ENCODE results near the gene IL10.

The IL10 gene

DNA sequence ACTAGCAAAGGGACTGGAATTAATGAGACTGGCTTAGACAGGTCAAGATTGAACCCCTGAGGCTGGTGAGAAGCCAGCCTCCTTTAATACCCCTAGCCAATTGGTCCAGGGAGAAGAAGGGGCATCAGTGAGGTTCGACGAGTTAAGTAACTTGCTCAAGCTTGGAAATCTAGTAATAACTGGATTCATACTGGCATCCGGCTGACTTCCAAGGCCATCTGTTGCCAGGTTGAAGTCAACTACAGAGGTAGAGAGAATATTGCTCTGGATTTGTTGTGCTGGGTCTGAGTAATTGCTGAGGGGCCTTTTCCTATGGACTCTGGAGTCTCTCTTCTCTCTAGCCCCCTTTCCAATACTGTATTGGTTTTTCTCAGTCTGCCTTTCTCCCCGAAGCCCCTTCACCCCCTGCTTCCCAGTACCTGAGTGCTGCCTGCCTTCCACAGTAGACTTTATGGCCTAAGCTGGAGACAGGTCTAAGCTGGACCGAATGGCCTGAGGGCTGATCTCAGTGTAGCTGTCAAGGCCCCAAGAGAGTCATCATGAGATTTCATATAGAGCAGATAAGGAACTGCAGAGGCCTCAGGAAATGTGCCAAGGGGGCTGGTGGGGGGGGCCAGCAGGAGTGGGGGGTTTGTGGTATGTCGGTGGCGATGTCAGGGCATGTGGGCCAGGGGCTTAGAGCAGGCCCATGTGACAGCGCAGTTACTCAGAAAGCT lies 44.2 kb downstream of the IL10 start:
- Histone ChIP-seq H3K9ac (peak overlapping the region in 9 of 11 experiments; percentile 19 to 59 (median 42); a peak in 13 of 22 replicates), H3K4me3 (no peak overlapping the region), H3K27ac (peak overlapping the region in 10 of 11 experiments; percentile 3 to 64 (median 40); a peak in 17 of 22 replicates), H3K4me1 (peaks cover 85 to 100% (median 95%) of the 10 kb centered on the region in 10 experiments), H3K9me3 (replicated peaks in 1 of 11) (no peaks in the 10 kb centered on the region), H4K20me1 (peaks cover 69 to 100% (median 99%) of the 10 kb centered on the region in 11 experiments), H3K36me3 (peaks cover 44 to 76% (median 55%) of the 10 kb centered on the region in 11 experiments), H3K4me2 (peak overlapping the region; percentile 45 to 81 (median 69)), H3K27me3 (no peaks in the 10 kb centered on the region)
- TF ChIP-seq Cebpa-rat (IDR thresholded peaks at IDR 0.05), result no peak

GRCh38 chr1:206725109-206725963 lies 47.0 kb downstream of the IL10 start:
- peaks cover 15 to 57% (median 37%) of the 10 kb centered on the region in 11 experiments for H3K36me3 ChIP-seq
- 0 out of 22 replicates have a peak overlapping the region, but pooled peaks of 1 of the 11 experiments have one; percentile 7 for H3K9ac ChIP-seq
- TF ChIP-seq Cebpa-rat (IDR thresholded peaks at IDR 0.05), result no peak
- H3K4me2 ChIP-seq, result peak overlapping the region; percentile 57 to 83 (median 74)
- peaks cover 90 to 100% (median 99%) of the 10 kb centered on the region in 11 experiments for H4K20me1 ChIP-seq
- no peaks in the 10 kb centered on the region for H3K9me3 ChIP-seq (replicated peaks in 1 of 11)
- peaks cover 99 to 100% (median 100%) of the 10 kb centered on the region in 10 experiments for H3K4me1 ChIP-seq
- no peak overlapping the region for H3K4me3 ChIP-seq
- H3K27me3 ChIP-seq, result no peaks in the 10 kb centered on the region
- peak overlapping the region in 8 of 11 experiments; percentile 2 to 40 (median 28); a peak in 12 of 22 replicates for H3K27ac ChIP-seq

GRCh38 chr1:206723805-206724472 lies 48.4 kb downstream of the IL10 start:
- peaks cover 2 to 54% (median 28%) of the 10 kb centered on the region in 11 experiments; a peak in 20 of 22 replicates for H3K36me3 ChIP-seq
- peak in 2 of 11 experiments; percentile 10 to 34; a peak in 2 of 22 replicates for TF ChIP-seq Cebpa-rat (IDR thresholded peaks at IDR 0.05)
- H3K27me3 ChIP-seq, result no peaks in the 10 kb centered on the region
- peak overlapping the region in 6 of 11 experiments; percentile 10 to 55 (median 20); a peak in 8 of 22 replicates for H3K9ac ChIP-seq
- H3K4me2 ChIP-seq, result peak overlapping the region; percentile 57 to 83 (median 74)
- H3K4me1 ChIP-seq, result peaks cover 91 to 100% (median 100%) of the 10 kb centered on the region in 10 experiments
- no peaks in the 10 kb centered on the region for H3K9me3 ChIP-seq (replicated peaks in 1 of 11)
- peaks cover 76 to 100% (median 99%) of the 10 kb centered on the region in 11 experiments for H4K20me1 ChIP-seq
- H3K4me3 ChIP-seq, result no peak overlapping the region
- peak overlapping the region in 8 of 11 experiments; percentile 36 to 63 (median 46); a peak in 15 of 22 replicates for H3K27ac ChIP-seq

GRCh38 chr1:206723462-206723804 lies 48.9 kb downstream of the IL10 start:
- Histone ChIP-seq H3K9ac (peak overlapping the region in 4 of 11 experiments; percentile 10 to 55 (median 19); a peak in 2 of 22 replicates), H3K4me1 (peaks cover 86 to 100% (median 99%) of the 10 kb centered on the region in 10 experiments), H3K27me3 (no peaks in the 10 kb centered on the region), H3K9me3 (replicated peaks in 1 of 11) (no peaks in the 10 kb centered on the region), H3K27ac (peak overlapping the region in 8 of 11 experiments; percentile 36 to 63 (median 46); a peak in 14 of 22 replicates), H4K20me1 (peaks cover 71 to 100% (median 99%) of the 10 kb centered on the region in 11 experiments), H3K4me2 (peak overlapping the region; percentile 57 to 83 (median 74)), H3K4me3 (no peak overlapping the region), H3K36me3 (peaks cover 0 to 51% (median 23%) of the 10 kb centered on the region in 11 experiments; a peak in 14 of 22 replicates)
- TF ChIP-seq Cebpa-rat (IDR thresholded peaks at IDR 0.05), result no peak

GRCh38 chr1:206722751-206723461 lies 49.4 kb downstream of the IL10 start:
- TF ChIP-seq Cebpa-rat (IDR thresholded peaks at IDR 0.05), result no peak
- Histone ChIP-seq H3K27me3 (no peaks in the 10 kb centered on the region), H3K9ac (peak overlapping the region in 5 of 11 experiments; percentile 1 to 55 (median 20); a peak in 4 of 22 replicates), H3K27ac (peak overlapping the region in 8 of 11 experiments; percentile 19 to 63 (median 44); a peak in 14 of 22 replicates), H3K9me3 (replicated peaks in 1 of 11) (no peaks in the 10 kb centered on the region), H3K36me3 (peaks cover 0 to 45% (median 20%) of the 10 kb centered on the region in 11 experiments; a peak in 10 of 22 replicates), H3K4me2 (peak overlapping the region; percentile 57 to 83 (median 74)), H3K4me1 (peaks cover 80 to 100% (median 98%) of the 10 kb centered on the region in 10 experiments), H3K4me3 (no peak overlapping the region), H4K20me1 (peaks cover 66 to 100% (median 99%) of the 10 kb centered on the region in 11 experiments)

- Histone ChIP-seq H3K36me3 (peaks cover 0 to 36% (median 24%) of the 10 kb centered on the region in 11 experiments; a peak in 9 of 22 replicates), H3K4me3 (no peak overlapping the region), H3K4me2 (peak overlapping the region; percentile 13 to 83 (median 42); a peak in 18 of 22 replicates), H3K4me1 (peaks cover 80 to 100% (median 97%) of the 10 kb centered on the region in 10 experiments), H3K27ac (peak overlapping the region in 3 of 11 experiments; percentile 18 to 35 (median 26); a peak in 4 of 22 replicates), H3K9ac (no peak overlapping the region), H4K20me1 (peaks cover 63 to 100% (median 98%) of the 10 kb centered on the region in 11 experiments), H3K9me3 (replicated peaks in 1 of 11) (no peaks in the 10 kb centered on the region), H3K27me3 (no peaks in the 10 kb centered on the region)
- no peak for TF ChIP-seq Cebpa-rat (IDR thresholded peaks at IDR 0.05)
Measured at GRCh38 chr1:206721454-206721853, 50.8 kb downstream of the IL10 start.

- no peaks in the 10 kb centered on the region for H3K27me3 ChIP-seq
- peaks cover 56 to 100% (median 98%) of the 10 kb centered on the region in 11 experiments for H4K20me1 ChIP-seq
- peaks cover 0 to 36% (median 21%) of the 10 kb centered on the region in 11 experiments; a peak in 9 of 22 replicates for H3K36me3 ChIP-seq
- H3K4me3 ChIP-seq, result no peak overlapping the region
- H3K4me2 ChIP-seq, result peak overlapping the region in 8 of 11 experiments; percentile 0 to 94 (median 22); a peak in 11 of 22 replicates
- peak overlapping the region in 4 of 11 experiments; percentile 0 to 30 (median 12); a peak in 5 of 22 replicates for H3K27ac ChIP-seq
- H3K9ac ChIP-seq, result no peak overlapping the region
- peaks cover 81 to 100% (median 97%) of the 10 kb centered on the region in 10 experiments for H3K4me1 ChIP-seq
- TF ChIP-seq Cebpa-rat (IDR thresholded peaks at IDR 0.05), result no peak
- H3K9me3 ChIP-seq (replicated peaks in 1 of 11), result no peaks in the 10 kb centered on the region
Measured at GRCh38 chr1:206719169-206719839, 53.0 kb downstream of the IL10 start.
